ENCODE measurements around the gene STXBP5.
"Not testable (repeated sequence)": the region's sequence is repeated elsewhere in the genome, so short reads cannot be mapped to it uniquely, and the experiment has no call there.

STXBP5 gene

DNA sequence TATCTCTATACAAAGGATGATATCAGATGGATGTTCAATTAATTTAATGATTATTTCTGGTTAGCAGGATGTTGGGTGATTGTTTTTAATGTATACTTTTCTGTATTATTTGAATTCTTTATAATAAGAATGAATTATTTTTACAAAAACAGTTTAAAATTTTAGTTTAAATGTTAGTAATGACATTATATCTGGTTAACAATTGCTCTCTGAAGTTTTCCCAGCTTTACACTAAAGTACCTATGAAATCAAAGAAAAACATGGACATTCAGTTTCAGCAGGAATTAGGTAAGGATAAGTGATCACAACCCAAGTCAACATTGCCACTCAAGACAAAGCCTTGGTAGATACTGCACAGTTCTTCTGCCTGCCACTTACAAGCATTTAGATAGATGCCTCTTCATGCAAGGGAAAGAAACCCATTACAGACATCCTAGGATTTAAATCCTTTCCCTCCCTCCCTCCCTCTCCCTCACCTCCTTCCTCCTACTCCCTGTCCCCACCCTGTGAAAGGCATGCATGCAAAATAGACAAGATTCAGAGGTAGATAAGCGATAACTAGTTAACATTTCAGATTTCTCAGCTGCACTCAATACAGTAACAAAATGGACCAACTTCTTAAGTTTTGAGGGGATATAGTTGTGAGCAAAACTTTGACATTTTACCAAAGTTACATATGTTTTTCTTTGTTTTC, 143.8 kb downstream of the STXBP5 start:
- in situ Hi-C loops (cut with HindIII; ENCODE audit: low sequenced_read_pairs), result loop anchor here (5.0 kb wide), 1 partner anchor 66 kb away; no protein-coding TSS in a partner anchor

DNA sequence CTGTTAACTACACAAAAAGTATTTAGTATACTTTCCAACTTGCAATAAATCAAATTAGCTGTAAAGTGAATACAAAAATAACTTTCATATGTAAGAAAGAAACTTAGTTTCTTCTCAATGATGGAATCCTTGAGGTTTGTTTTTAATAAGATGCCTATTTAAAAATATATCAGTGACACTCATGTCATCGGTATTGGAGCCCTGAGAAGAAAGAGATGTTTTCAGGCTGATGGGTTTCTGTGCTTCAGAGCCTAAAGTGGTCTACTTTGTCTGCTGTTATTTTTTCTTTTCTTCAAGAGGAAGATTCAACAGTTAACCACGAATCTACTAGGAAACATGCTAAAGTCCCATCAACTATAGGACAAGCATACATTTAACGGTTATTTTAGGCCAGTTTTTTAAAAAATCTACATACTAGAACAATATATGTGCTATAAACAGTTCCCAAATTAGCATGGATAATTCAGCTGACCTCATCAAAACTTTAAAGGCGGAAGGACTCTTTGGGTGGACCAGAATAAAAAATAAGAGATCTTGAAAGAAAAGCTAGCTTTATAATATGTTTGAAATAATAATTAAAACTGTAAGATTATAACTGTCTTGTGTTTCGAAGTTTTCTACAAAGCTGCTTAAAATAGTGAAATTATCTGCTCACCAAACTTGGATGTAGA, 157.2 kb downstream of the STXBP5 start:
- in situ Hi-C loops (cut with HindIII; ENCODE audit: low sequenced_read_pairs), result no loop called here

DNA sequence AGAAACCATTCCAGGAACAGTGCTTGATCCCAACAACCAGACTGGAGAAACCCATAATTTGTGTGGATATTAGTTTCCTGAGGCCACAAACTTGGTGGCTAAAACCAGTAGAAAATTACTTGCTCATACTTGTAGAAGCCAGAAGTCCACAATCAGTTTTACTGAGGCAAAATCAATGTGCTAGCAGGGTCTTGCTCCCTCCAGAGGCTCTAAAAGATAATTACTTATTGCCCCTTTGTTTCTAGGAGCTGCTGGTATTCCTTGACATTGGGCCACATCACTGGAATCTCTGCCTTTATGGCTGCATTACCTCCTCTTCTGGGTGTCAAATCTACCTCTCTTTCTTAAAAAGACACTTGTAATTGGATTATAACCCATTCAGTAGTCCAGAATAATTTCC, 162.1 kb downstream of the STXBP5 start:
- in situ Hi-C loops (cut with HindIII; ENCODE audit: low sequenced_read_pairs), result no loop called here

DNA sequence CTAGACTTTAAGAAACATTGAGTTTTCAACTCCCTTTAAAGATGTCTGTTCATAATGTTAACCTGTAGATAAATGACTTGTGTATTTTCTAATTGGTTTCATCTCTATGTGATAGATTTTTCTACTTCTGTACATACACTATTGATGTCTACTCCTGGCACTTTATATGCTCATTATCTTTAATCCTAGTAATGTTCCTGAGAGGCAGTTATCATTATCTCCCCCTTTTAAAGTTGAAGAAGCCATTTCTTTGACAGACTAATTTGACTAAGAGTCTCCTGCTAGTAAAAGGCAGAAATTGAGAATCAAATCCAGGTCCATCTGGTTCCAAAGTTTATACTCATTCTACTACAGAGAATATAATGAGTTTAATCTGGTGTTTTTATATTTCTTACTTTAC, 167.1 kb downstream of the STXBP5 start:
- in situ Hi-C loops (cut with HindIII; ENCODE audit: low sequenced_read_pairs), result no loop called here

DNA sequence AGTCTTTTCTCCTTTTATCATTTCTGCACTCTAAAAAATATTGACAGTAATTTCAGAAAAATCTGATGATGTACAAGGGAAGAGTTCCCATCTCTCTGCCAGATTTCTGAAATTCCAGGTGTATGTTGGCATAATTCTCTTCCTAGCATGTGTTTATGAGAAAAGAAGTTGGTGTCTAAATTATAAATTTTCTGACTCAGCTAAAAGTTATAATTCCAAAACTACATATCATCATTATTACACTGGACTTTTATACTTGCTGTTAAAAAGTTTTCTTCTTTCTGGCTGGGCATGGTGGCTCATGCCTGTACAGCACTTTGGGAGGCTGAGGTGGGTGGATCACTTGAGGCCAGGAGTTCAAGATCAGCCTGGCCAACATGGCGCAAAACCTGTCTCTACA, 168.6 kb downstream of the STXBP5 start:
- in situ Hi-C loops (cut with HindIII; ENCODE audit: low sequenced_read_pairs), result no loop called here

DNA sequence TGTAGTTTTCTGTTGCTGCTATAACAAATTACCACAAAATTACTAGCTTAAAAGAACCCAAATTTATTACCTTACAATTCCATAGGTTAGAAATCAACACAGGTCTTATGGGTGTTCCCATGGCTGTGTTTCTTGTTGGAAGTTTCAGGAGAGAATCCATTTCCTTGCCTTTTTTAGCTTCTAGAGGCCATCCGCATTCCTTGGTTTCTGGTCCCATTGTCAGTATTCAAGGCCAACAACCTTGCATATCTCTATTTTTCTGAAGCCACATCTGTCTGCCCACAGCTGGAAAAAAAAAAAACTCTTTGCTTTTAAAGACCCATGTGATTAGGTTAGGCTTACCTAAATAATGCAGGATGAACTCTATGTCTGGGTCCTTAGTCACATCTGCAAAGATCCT, 174.6 kb downstream of the STXBP5 start:
- in situ Hi-C loops (cut with HindIII; ENCODE audit: low sequenced_read_pairs), result no loop called here

DNA sequence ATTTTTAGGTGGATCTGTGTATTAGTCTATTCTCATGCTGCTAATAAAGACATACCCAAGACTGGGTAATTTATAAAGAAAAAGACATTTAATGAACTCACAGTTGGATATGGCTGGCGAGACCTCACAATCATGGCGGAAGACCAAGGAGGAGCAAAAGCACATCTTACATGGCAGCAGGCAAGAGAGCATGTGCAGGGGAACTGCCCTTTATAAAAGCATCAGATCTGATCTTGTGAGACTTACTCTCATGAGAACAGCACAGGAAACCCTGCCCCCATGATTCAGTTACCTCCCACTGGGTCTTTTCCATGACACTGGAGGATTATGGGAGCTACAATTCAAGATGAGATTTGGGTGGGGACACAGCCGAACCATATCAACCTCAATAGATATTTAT, 176.6 kb downstream of the STXBP5 start:
- in situ Hi-C loops (cut with HindIII; ENCODE audit: low sequenced_read_pairs), result not testable (repeated sequence)

DNA sequence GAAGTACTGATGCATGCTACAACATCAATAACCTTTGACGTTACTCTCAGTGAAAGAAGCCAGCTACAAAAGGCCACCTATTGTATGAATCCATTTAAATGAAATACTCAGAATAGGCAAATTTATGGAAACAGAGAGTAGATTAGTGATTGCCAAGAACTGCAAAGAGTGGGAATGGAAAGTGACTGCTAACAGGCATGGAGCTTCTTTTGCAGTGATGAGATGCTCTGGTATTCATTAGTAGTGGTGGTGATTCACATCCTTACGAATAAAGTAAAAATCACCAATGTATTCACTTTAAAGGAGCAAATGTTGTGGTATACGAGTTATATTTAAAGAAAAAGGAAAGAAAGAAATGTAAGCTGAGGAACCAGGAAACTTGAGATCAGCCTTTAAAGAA, 177.5 kb downstream of the STXBP5 start:
- in situ Hi-C loops (cut with HindIII; ENCODE audit: low sequenced_read_pairs), result no loop called here

DNA sequence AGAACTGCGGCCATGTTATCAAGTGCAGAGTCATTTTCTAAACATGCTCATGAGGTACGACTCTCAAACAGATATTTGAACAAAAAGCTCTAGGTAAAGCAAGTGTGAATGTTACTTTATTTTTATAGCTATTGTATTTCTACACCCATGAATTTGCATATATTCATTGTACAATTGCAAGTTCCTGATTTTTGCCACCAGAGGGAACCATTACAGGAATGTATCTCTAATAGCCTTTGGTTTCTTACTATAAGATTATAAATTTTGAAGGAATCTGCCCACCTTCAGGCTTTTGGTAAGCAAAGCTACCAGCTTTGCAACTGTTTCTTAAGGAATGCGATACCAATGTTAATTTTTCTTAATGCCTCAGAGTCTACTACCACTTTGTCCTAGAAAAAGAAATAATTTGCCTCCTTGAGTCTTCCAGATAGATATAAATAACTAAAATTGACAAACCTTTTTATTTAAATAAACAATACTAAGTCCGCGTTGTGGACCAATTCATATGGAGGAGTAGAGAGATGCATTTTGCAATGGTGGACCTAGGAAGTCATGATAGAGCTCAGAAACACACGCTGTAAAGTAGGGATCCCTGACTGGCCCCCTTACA, 178.8 kb downstream of the STXBP5 start:
- in situ Hi-C loops (cut with HindIII; ENCODE audit: low sequenced_read_pairs), result no loop called here

DNA sequence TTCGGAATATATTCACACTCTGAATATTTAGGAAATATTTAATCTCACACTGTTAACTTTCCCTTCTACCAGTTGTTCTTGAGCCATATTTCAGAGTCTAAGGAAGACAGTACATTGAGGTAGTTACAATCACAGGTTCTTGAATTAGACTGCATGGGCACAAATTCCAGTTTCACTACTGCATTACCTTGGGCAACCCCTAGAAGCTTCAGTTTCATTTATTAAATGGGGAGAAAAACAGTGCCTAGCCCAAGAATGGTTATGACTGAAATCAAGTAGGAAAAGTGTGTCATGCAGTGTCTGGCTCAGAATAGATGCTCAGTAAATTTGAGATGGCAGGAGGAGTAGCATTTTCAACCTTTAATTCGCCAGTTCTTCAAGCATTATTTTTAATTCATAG, 179.8 kb downstream of the STXBP5 start:
- in situ Hi-C loops (cut with HindIII; ENCODE audit: low sequenced_read_pairs), result no loop called here

DNA sequence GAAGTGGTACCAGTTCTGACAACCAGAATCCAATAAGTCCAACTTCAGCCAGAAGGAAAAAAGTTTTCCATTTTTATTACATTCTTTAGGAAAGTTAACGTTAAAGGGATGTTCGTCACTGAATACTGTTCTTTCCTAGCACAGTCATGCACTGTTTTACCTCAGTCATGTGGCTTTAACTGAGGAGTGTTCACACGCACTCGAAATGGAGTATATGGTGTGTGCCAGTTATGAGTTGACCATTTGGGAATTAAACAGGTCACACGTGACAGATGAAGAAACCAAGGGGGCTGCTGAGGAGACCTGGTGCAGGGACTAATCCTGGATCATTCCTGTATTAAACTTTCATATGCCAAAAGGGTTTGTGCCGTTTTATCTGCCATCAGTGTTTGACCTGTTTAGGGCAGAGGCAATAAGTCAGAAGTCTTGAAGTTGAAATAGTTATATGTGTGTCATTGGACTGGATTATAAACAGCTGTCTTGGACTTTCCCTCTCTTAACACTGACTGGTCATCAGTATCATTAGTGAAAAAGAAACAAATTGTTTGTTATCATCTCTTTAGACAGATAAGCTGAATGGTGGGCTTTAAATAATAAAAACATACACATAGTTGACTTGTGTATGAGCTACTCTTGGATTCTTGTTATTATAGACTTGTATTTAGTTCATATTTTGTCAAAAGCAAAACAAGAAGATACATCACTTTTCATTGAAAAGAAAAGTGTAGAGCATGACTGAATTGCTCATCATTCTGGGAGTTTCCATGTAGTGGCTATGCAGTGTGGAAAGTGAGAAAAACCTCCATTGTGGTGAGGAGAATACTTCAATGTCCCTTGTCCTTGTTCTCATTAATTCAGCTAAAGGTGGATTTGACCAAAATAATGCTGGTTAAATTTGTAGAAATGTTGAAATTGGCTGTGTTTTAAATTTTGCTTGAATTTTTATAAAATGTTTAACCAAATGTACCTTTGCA, 180.8 kb downstream of the STXBP5 start:
- in situ Hi-C loops (cut with HindIII; ENCODE audit: low sequenced_read_pairs), result no loop called here

DNA sequence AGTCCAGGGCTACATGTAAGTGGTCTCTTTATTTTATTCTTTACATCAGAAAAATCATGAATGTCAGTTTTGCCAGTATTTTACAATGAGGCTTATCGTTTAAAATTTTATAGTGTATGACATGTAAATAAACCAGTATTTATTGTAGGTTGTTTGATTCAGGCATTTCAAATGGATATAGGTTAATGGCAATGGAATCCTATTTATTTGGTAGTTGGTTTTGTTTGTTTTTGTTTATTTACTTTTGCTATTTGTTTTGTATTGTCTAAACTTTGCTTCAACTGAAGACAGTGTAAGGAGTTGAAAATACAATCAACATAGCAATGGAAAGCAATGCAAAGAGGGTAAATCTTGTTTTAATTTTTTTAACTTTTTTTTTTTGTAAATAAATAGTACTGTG, 185.2 kb downstream of the STXBP5 start:
- in situ Hi-C loops (cut with HindIII; ENCODE audit: low sequenced_read_pairs), result no loop called here

DNA sequence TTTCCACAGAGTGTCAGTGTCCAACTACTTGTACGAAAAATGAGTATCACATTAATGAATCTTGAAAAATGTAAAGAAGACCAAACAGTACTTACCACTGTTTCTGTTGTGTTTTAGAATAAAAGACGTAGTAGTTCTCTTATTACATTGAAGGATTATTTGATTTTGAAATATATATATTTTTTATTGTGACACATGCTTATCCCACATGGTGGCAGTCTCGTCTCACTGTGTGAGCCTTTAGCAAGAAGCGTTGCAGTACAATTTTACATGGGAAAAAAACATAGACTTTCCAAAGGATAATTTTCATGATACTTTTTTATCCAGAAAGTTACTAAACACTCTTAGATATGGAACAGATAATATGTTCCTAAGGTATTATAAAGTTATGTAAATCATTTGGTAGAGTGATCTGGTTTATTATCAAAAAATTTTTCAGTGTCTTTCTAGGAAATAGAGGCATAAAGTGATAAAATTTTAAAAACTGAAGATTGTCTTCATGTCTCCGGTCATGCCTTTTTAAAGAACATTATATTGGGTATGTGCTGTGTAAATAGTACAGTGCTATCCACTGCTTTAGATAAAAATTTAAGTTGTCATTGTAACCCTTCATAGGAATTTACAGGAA, 186.8 kb downstream of the STXBP5 start:
- in situ Hi-C loops (cut with HindIII; ENCODE audit: low sequenced_read_pairs), result no loop called here

DNA sequence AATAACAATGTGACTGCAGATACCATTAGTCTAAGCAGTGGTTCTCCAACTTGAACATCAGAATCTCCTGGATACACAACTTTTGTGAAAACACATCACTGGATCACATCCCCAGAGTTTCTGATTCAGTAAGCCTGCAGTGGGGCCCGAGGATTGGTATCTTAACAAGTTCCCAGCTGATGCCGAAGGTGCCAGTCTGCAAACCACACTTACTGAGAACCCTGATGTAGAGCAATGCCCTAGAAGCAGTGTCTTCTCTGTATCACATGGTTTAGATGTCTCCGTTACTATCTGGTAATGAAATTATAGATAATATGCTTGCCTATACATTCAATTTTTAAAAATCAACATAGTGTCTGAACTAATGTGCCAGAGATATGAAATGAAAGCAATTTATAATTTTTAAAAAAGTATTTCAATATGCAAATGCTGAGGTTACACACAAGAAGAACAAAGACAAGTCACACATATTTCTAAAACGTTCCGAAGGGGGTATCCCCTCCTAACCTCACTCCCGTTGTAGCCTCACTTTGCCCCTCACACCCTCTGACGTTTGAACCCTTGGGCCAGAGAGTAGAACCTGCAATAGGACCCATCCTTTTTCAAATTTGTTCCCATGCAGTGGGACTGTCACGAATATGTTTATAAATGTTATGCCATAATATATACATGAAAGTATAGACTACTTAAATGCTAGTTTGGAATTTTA, 188.9 kb downstream of the STXBP5 start:
- in situ Hi-C loops (cut with HindIII; ENCODE audit: low sequenced_read_pairs), result no loop called here

DNA sequence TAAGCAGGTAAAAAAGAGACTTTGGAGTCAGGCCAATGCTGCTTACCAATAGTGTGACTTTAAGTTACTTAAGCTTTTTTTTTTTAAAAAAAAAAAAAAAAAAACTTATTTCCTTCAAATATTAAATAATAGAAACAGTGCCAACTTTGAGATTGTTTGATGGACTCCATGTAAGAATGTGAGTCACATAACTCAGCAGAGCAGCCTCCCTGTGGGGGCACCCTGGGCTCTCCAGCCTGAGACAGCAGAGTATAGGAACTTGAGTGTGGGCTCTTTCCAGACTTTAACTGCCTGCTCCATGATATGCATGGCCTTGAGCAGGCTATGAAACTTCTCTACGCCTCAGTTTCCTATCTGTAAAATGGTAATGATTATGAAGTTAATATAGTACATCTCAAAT, 190.9 kb downstream of the STXBP5 start:
- in situ Hi-C loops (cut with HindIII; ENCODE audit: low sequenced_read_pairs), result no loop called here

DNA sequence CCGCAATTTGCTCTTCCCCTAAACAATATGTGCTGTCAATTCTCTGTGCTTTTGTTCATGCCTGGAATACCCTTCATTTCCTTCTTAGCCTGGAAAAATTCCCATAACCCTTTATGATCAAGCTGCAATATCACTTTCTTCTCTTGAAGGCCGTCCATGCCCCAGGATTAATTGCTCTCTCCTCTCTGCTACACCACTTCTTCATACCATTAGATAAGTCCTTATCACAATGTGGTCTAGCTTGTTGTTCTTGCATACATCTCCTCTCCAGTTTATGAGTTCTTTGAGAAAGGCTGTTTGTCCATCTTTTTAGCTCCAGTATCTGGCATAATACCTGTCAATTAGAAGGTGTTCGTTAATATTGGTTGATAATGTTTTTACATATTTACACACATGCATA, 193.1 kb downstream of the STXBP5 start:
- in situ Hi-C loops (cut with HindIII; ENCODE audit: low sequenced_read_pairs), result no loop called here

DNA sequence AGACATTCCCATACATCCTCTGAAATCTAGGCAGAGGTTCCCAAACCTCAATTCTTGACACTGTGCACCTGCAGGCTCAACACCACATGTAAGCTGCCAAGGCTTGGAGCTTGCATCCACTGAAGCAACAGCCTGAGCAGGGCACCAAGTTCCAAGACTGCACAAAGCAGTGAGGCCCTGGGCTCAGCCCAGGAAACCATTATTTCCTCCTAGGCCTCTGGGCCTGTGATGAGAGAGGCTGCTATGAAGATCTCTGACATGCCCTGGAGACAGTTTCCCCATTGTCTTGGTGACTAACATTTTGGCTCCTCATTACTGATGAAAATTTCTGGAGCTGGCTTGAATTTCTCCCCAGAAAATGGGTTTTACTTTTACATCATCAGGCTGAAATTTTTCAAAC, 196.8 kb downstream of the STXBP5 start:
- in situ Hi-C loops (cut with HindIII; ENCODE audit: low sequenced_read_pairs), result no loop called here

DNA sequence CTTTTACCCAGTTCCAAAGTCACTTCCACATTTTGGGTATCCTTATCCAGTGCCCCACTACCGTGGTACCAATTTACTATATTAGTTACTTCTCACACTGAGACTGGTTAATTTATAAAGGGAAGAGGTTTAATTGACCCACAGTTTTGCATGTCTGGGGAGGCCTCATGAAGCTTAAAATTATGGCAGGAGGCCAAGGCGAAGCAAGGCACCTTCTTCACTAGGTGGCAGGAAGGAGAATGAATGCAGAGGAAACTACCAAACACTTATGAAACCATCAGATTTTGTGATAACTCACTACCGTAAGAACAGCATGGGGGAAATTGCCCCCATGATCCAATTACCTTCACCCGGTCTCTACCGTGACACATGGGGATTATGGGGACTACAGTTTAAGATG, 197.6 kb downstream of the STXBP5 start:
- in situ Hi-C loops (cut with HindIII; ENCODE audit: low sequenced_read_pairs), result no loop called here

DNA sequence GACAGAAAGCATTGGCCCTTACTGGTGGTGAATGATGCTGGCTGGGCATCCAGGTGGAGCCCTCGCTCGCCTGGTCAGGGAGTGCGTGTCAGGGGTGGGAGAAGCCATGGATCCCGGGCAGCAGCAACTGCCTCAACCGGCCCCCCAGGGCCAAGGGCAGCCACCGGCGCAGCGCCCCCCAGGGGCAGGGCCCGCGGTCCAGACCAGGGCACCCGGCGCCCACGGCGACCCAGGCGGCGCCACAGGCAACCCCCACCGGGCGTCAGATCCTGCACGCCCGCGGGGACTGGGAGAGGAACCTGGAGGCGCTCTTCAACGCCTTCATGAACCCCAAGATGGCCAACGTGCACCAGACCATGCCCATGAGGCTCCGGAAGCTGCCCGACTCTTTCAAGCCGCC, 202.6 kb downstream of the STXBP5 start:
- in situ Hi-C loops (cut with HindIII; ENCODE audit: low sequenced_read_pairs), result no loop called here

DNA sequence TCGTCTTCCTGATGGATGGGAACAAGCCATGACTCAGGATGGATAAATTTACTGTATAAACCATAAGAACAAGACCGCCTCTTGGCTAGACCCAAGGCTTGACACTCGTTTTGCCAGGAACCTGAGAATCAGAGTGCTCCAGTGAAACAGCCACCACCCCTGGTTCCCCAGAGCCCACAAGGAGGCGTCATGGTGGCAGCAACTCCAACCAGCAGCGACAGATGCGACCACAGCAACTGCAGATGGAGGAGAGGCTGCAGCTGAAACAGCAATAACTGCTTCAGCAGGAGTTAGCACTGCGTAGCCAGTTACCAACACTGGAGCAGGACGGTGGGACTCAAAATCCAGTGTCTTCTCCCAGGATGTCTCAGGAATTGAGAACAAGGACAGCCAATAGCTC, 203.4 kb downstream of the STXBP5 start:
- in situ Hi-C loops (cut with HindIII; ENCODE audit: low sequenced_read_pairs), result no loop called here
